B cell (primary cell): ENCODE results near the gene SNX6. TPM values are rescaled to one million over a fixed set of nuclear protein-coding genes. Genes with fewer than 3 reads are reported as not detected.
A peak's percentile ranks its signal among the peaks of the same experiment; 100 is the strongest.

Experiments used
- ATAC-seq: fragments of 200-7000 bp; cut with Tn5 transposase; one replicate; pipeline ENCODE4 v1.10.0; 2021; ENCODE audit warnings: low read depth, mild to moderate bottlenecking, moderate number of reproducible peaks, moderate library complexity
- CTCF ChIA-PET: fragments of 350-600 bp; sonication (Branson Sonifier 250); formaldehyde crosslinking; loops from one replicate; lab custom pipeline; 2021; ENCODE audit warnings: antibody characterized with exemption, inconsistent platforms; lab: Charles Lee
- POLR2A ChIA-PET: fragments of 350-600 bp; sonication (Branson Sonifier 250); formaldehyde crosslinking; loops from one replicate; lab custom pipeline; 2021; ENCODE audit warnings: antibody characterized with exemption; lab: Charles Lee
- DNase-seq: peaks from one replicate; pipeline ENCODE4 v3.0.0; 2013
- H2AFZ ChIP-seq: 2 replicates; pipeline ENCODE4 v1.6.1; 2012; ENCODE audit warnings: mild to moderate bottlenecking, low read depth, low read length; ENCODE audit not compliant: insufficient read depth, poor library complexity, severe bottlenecking
- H3K27ac ChIP-seq, 2 donors: 1 replicate in 1 of 2; 2 replicates in 1 of 2; pipeline ENCODE4 v1.5.1; 2012 to 2013; ENCODE audit warnings: low read length in 2 of 2, mild to moderate bottlenecking in 2 of 2, moderate library complexity in 1 of 2
- H3K27me3 ChIP-seq, 4 experiments: fragments of 200-600 bp in 1 of 4; sonication (generic) in 1 of 4; replicated peaks in 1 of 4; 1 replicate in 2 of 4; 2 replicates in 2 of 4; pipeline versions ENCODE4 v1.6.1 to v1.7.0; 2013 to 2016; ENCODE audit warnings: low read length in 3 of 4, mild to moderate bottlenecking in 2 of 4, mixed read lengths in 1 of 4, moderate library complexity in 1 of 4; ENCODE audit not compliant: insufficient read depth in 4 of 4, control insufficient read depth in 3 of 4; ENCODE audit errors: control extremely low read depth in 1 of 4
- H3K36me3 ChIP-seq, 2 experiments: replicated peaks in 1 of 2; 1 replicate in 1 of 2; 2 replicates in 1 of 2; pipeline versions ENCODE4 v1.6.1 to v1.7.1; 2013; ENCODE audit warnings: low read length in 1 of 2; ENCODE audit not compliant: insufficient read depth in 2 of 2, control insufficient read depth in 1 of 2; ENCODE audit errors: control extremely low read depth in 1 of 2, extremely low read depth in 1 of 2
- H3K4me1 ChIP-seq, 2 donors: fragments of 200-600 bp in 1 of 2; sonication (generic) in 1 of 2; 1 replicate in 1 of 2; 2 replicates in 1 of 2; pipeline versions ENCODE4 v1.5.1 to v1.6.1; 2013 to 2017; ENCODE audit warnings: low read length in 2 of 2; ENCODE audit not compliant: control insufficient read depth in 2 of 2, insufficient read depth in 2 of 2
- H3K4me2 ChIP-seq: replicated peaks from 2 replicates; pipeline ENCODE3; 2012; ENCODE audit warnings: mild to moderate bottlenecking, low read depth, low read length; ENCODE audit not compliant: poor library complexity, severe bottlenecking
- H3K4me3 ChIP-seq, 5 experiments: fragments of 200-600 bp in 1 of 5; sonication (generic) in 1 of 5; 1 replicate in 3 of 5; 2 replicates in 2 of 5; pipeline versions ENCODE4 v1.5.1 to v1.7.0; 2011 to 2016; ENCODE audit warnings: low read length in 4 of 5, mild to moderate bottlenecking in 4 of 5, low read depth in 2 of 5, control low read depth in 1 of 5, moderate library complexity in 1 of 5; ENCODE audit not compliant: insufficient read depth in 1 of 5; ENCODE audit errors: control extremely low read depth in 1 of 5, extremely low read depth in 1 of 5
- H3K79me2 ChIP-seq: fragments of 200-600 bp; sonication (generic); one replicate; pipeline ENCODE4 v1.6.0; 2016; ENCODE audit warnings: low read length; ENCODE audit not compliant: control insufficient read depth, insufficient read depth
- H3K9ac ChIP-seq: fragments of 200-600 bp; sonication (generic); 2 replicates; pipeline ENCODE4 v1.6.1; 2017; ENCODE audit warnings: mild to moderate bottlenecking, low read length, moderate library complexity
- H3K9me3 ChIP-seq, 3 donors: one replicate each; pipeline versions ENCODE4 v1.6.1 to v1.7.1; 2013; ENCODE audit warnings: low read length in 2 of 3; ENCODE audit not compliant: control insufficient read depth in 2 of 3, insufficient read depth in 1 of 3; ENCODE audit errors: control extremely low read depth in 1 of 3
- H4K20me1 ChIP-seq: 2 replicates; pipeline ENCODE4 v1.6.0; 2012; ENCODE audit warnings: mild to moderate bottlenecking, low read length; ENCODE audit not compliant: insufficient read depth, control insufficient read depth, poor library complexity, severe bottlenecking
- H3K27ac Mint-ChIP-seq: one replicate; pipeline ENCODE4 v1.8.0; 2021; ENCODE audit warnings: mixed read lengths
- H3K27me3 Mint-ChIP-seq: one replicate; pipeline ENCODE4 v1.8.0; 2021; ENCODE audit warnings: mixed read lengths
- H3K4me1 Mint-ChIP-seq: one replicate; pipeline ENCODE4 v1.8.0; 2021; ENCODE audit warnings: mixed read lengths
- H3K4me3 Mint-ChIP-seq: one replicate; pipeline ENCODE4 v1.8.0; 2021; ENCODE audit warnings: mixed read lengths
- H3K9me3 Mint-ChIP-seq: one replicate; pipeline ENCODE4 v1.8.0; 2022; ENCODE audit warnings: mixed read lengths; ENCODE audit not compliant: insufficient read depth
- EZH2 ChIP-seq: IDR thresholded peaks from 2 replicates; pipeline ENCODE4 v1.6.1; 2012; ENCODE audit warnings: borderline replicate concordance, low read depth, mild to moderate bottlenecking, moderate library complexity, low read length; ENCODE audit not compliant: insufficient read depth, poor library complexity, severe bottlenecking
- WGBS: methylation state at CpG from one replicate; pipeline ENCODE4 v1.1.5; 2013; ENCODE audit warnings: missing lambda C conversion rate; ENCODE audit not compliant: insufficient coverage; 5-methylcytosine and 5-hydroxymethylcytosine counted together
- intact Hi-C: fragments of 100-400 bp; cut with micrococcal nuclease; formaldehyde crosslinking; loops from one replicate; pipeline ENCODE4 v1.10.0; 2022
- polyA plus RNA-seq: library from polyadenylated mRNA; depleted of rRNA; stranded (reverse); fragments of >200 nt; gene quantifications from 2 replicates; pipeline ENCODE4 v1.2.3, GENCODE V29; 2012
- total RNA-seq, 2 donors: library from RNA; stranded (reverse); fragments of 120-200 nt in 1 of 2; gene quantifications; 1 replicate in 1 of 2; 2 replicates in 1 of 2; pipeline versions ENCODE4 v1.2.3 to v1.2.4, GENCODE V29; 2013 to 2022
- TF ChIP-seq, protein P1 (sequence below): fragments of 200-600 bp; IDR thresholded peaks from one replicate; pipeline ENCODE4 v1.8.0; 2022; ENCODE audit warnings: antibody characterized with exemption, mild to moderate bottlenecking

Gene SNX6
- total and polyA plus RNA-seq, 2 donors (not counting 1 experiment from before 2014, with no cell fraction given): 45.4 to 61.0 TPM

DNA sequence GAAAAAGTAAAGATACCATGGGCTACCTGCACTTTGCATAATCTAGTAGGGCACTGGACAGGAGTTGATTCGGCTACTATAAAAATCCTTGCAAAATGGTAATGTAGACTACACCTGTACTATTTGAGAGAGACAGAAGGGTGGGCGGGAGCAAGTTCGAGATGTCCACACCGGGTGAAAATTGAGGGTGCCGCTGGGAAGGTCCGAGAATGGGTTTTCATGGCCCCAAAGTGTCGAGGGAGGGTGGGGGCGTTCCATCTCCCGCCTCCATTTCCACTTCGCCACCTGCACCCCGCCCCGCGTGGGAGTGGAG, 648 bp downstream of the SNX6 start:
- H3K27ac ChIP-seq: peak overlapping the region; percentile 85 to 94
- CTCF ChIA-PET: no interaction called here
- peaks cover 0 to 3% (median 0%) of the 10 kb centered on the region in 4 experiments for H3K27me3 ChIP-seq
- intact Hi-C loops: no loop called here
- peak overlapping the region; percentile 98 for H3K9ac ChIP-seq
- peak overlapping the region; percentile 50 to 98 (median 96) for H3K4me3 ChIP-seq
- WGBS: 0% methylated on average over 7 of the region's 13 CpGs
- peaks cover 15% of the 10 kb centered on the region for H4K20me1 ChIP-seq
- POLR2A ChIA-PET: no interaction called here
- DNase-seq (no peak), ATAC-seq (no peak)
- peaks cover 11 to 18% of the 10 kb centered on the region in 2 donors for H3K4me1 ChIP-seq
- H3K4me3 Mint-ChIP-seq: peak overlapping the region; percentile 95
- no peaks in the 10 kb centered on the region for H3K27me3 Mint-ChIP-seq
- peaks cover 18% of the 10 kb centered on the region for H3K4me1 Mint-ChIP-seq
- peaks cover 2 to 7% of the 10 kb centered on the region in 2 experiments for H3K36me3 ChIP-seq
- no peaks in the 10 kb centered on the region for H3K9me3 Mint-ChIP-seq
- peak overlapping the region; percentile 93 for H3K27ac Mint-ChIP-seq
- no peaks in the 10 kb centered on the region for H3K9me3 ChIP-seq
- peak overlapping the region; percentile 99 for H2AFZ ChIP-seq
- peaks cover 59% of the 10 kb centered on the region for H3K79me2 ChIP-seq
- peak overlapping the region; percentile 82 for H3K4me2 ChIP-seq
- no peak for TF ChIP-seq EZH2
- TF ChIP-seq, protein P1, sequence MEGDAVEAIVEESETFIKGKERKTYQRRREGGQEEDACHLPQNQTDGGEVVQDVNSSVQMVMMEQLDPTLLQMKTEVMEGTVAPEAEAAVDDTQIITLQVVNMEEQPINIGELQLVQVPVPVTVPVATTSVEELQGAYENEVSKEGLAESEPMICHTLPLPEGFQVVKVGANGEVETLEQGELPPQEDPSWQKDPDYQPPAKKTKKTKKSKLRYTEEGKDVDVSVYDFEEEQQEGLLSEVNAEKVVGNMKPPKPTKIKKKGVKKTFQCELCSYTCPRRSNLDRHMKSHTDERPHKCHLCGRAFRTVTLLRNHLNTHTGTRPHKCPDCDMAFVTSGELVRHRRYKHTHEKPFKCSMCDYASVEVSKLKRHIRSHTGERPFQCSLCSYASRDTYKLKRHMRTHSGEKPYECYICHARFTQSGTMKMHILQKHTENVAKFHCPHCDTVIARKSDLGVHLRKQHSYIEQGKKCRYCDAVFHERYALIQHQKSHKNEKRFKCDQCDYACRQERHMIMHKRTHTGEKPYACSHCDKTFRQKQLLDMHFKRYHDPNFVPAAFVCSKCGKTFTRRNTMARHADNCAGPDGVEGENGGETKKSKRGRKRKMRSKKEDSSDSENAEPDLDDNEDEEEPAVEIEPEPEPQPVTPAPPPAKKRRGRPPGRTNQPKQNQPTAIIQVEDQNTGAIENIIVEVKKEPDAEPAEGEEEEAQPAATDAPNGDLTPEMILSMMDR: no peak

- 40% methylated on average over 1 of the region's 5 CpGs for WGBS
- DNase-seq (no peak), ATAC-seq (no peak)
- peaks cover 18% of the 10 kb centered on the region for H3K4me1 Mint-ChIP-seq
- CTCF ChIA-PET: no interaction called here
- Histone ChIP-seq H3K79me2 (peaks cover 64% of the 10 kb centered on the region), H3K4me2 (peak overlapping the region; percentile 82), H3K9me3 (no peaks in the 10 kb centered on the region), H2AFZ (peak overlapping the region; percentile 99), H3K4me3 (peak overlapping the region in 3 of 5 experiments; percentile 74 to 98 (median 96)), H3K36me3 (peaks cover 3 to 9% of the 10 kb centered on the region in 2 experiments), H3K4me1 (peaks cover 11 to 18% of the 10 kb centered on the region in 2 donors), H3K27me3 (peaks cover 0 to 3% (median 0%) of the 10 kb centered on the region in 4 experiments), H3K9ac (peak overlapping the region; percentile 98), H4K20me1 (peaks cover 15% of the 10 kb centered on the region), H3K27ac (no peak overlapping the region)
- H3K27me3 Mint-ChIP-seq: no peaks in the 10 kb centered on the region
- intact Hi-C loops: no loop called here
- no peaks in the 10 kb centered on the region for H3K9me3 Mint-ChIP-seq
- TF ChIP-seq, protein P1: no peak
- TF ChIP-seq EZH2: no peak
- POLR2A ChIA-PET: no interaction called here
- peak overlapping the region; percentile 95 for H3K4me3 Mint-ChIP-seq
- H3K27ac Mint-ChIP-seq: peak overlapping the region; percentile 54
These were observed 1.2 kb downstream of the SNX6 start for GRCh38 chr14:34628681-34629135.
